Activated CD4-positive, alpha-beta T cell treated with anti-CD3 and anti-CD28 coated beads for 48 hours (primary cell): ENCODE measurements around the gene UBL4A.

Source experiments
- DNase-seq: peaks from one replicate; pipeline ENCODE4 v3.0.0-alpha.2; 2020

UBL4A gene

GRCh38 chrX:154486396-154487207 lies at the start of gene UBL4A:
Gene UBL4A (minus strand): TSS chrX:154486615. CDS start chrX:154486584, 31 bp downstream.
- peak; percentile 57 for DNase-seq

- DNase-seq, result no peak
These were observed 49.5 kb upstream of the UBL4A start for GRCh38 chrX:154535892-154536291.

GRCh38 chrX:154534526-154535322 lies 48.3 kb upstream of the UBL4A start:
- DNase-seq, result peak; percentile 90

GRCh38 chrX:154532690-154533089 lies 46.3 kb upstream of the UBL4A start:
- no peak for DNase-seq

- no peak for DNase-seq
These were observed 45.2 kb upstream of the UBL4A start for GRCh38 chrX:154531626-154532025.

GRCh38 chrX:154530286-154530685 lies 43.9 kb upstream of the UBL4A start:
- DNase-seq, result no peak

- no peak for DNase-seq
These were observed 42.8 kb upstream of the UBL4A start for GRCh38 chrX:154529206-154529612.

- peak; percentile 73 for DNase-seq
These were observed 40.7 kb upstream of the UBL4A start for GRCh38 chrX:154526901-154527675.

GRCh38 chrX:154525606-154526490 lies 39.4 kb upstream of the UBL4A start:
- no peak for DNase-seq

GRCh38 chrX:154519389-154519788 lies 33.0 kb upstream of the UBL4A start:
- DNase-seq, result no peak

GRCh38 chrX:154517101-154517781 lies 30.8 kb upstream of the UBL4A start:
- no peak for DNase-seq

- DNase-seq, result no peak
These were observed 30.3 kb upstream of the UBL4A start for GRCh38 chrX:154516656-154517100.

GRCh38 chrX:154515966-154516655 lies 29.7 kb upstream of the UBL4A start, which contains the start of gene FAM3A:
Gene FAM3A (minus strand): TSS chrX:154516232. CDS start chrX:154515772, 460 bp downstream.
- DNase-seq, result peak; percentile 95

- peak; percentile 32 for DNase-seq
These were observed 28.9 kb upstream of the UBL4A start for GRCh38 chrX:154515090-154515965.

GRCh38 chrX:154513716-154514115 lies 27.3 kb upstream of the UBL4A start:
- no peak for DNase-seq

GRCh38 chrX:154512879-154513553 lies 26.6 kb upstream of the UBL4A start:
- no peak for DNase-seq

- no peak for DNase-seq
These were observed 25.3 kb upstream of the UBL4A start for GRCh38 chrX:154511761-154512160.

GRCh38 chrX:154509455-154509854 lies 23.0 kb upstream of the UBL4A start:
- DNase-seq, result no peak

GRCh38 chrX:154508384-154508745 lies 21.9 kb upstream of the UBL4A start:
- no peak for DNase-seq
